HFFc6 (cell line): ENCODE results near the gene LDLRAD3. TPM values are rescaled to one million over a fixed set of nuclear protein-coding genes. Genes with fewer than 3 reads are reported as not detected.

Source experiments
- DNase-seq: peaks from one replicate; pipeline ENCODE4 v3.0.0-alpha.2; 2018
- H3K27ac Mint-ChIP-seq: 2 replicates; pipeline ENCODE4 v1.8.0; 2020; ENCODE audit warnings: mild to moderate bottlenecking, mixed read lengths
- H3K27me3 Mint-ChIP-seq: 2 replicates; pipeline ENCODE4 v1.8.0; 2021; ENCODE audit warnings: mild to moderate bottlenecking, moderate library complexity, mixed read lengths; ENCODE audit not compliant: insufficient read depth
- H3K36me3 Mint-ChIP-seq: 2 replicates; pipeline ENCODE4 v1.8.0; 2021; ENCODE audit warnings: low read depth, mixed read lengths
- H3K4me1 Mint-ChIP-seq: 2 replicates; pipeline ENCODE4 v1.8.0; 2020; ENCODE audit warnings: low read depth, mixed read lengths
- H3K4me3 Mint-ChIP-seq: 2 replicates; pipeline ENCODE4 v1.8.0; 2020; ENCODE audit warnings: mild to moderate bottlenecking, moderate library complexity, mixed read lengths
- H3K9me3 Mint-ChIP-seq: 2 replicates; pipeline ENCODE4 v1.8.0; 2020; ENCODE audit warnings: mild to moderate bottlenecking, mixed read lengths
- total RNA-seq, 6 experiments: library from RNA; stranded (reverse); fragmentation: NEBNext Ultra II Directional; extraction: Animal tissue kit (Norgen Biotek cat#: 25700); gene quantifications; 2 replicates in 1 of 6; 3 replicates in 5 of 6; pipeline ENCODE4 v1.2.3, GENCODE V29; 2021
- TF ChIP-seq, protein P1 (sequence below): fragments of 200-600 bp; sonication (generic); IDR thresholded peaks from 2 replicates; pipeline ENCODE4 v1.5.0; 2021; ENCODE audit warnings: antibody characterized with exemption, mild to moderate bottlenecking

The LDLRAD3 gene
- total RNA-seq, 6 experiments from 2014 or later: 5.2 to 6.5 (median 5.6) TPM

DNA sequence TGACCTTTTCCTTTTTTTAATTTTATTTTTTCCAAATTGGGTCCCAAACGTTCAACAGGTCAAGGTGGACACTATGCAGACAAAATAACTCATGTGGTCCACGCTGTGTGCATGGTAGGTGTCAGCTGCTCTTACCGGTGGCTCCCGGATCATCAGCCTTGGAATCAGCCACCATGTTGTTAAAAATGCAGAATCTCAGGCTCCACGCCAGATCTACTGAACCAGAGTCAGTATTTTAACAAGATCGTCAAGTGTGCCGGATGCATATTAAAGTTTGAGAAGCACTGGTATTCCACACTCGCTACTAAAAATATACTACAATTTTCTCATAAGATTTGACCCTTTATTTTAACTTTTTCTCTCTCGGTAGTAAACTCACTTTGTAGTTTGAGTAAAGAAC is 553 bp upstream of the LDLRAD3 start:
- TF ChIP-seq, protein P1, sequence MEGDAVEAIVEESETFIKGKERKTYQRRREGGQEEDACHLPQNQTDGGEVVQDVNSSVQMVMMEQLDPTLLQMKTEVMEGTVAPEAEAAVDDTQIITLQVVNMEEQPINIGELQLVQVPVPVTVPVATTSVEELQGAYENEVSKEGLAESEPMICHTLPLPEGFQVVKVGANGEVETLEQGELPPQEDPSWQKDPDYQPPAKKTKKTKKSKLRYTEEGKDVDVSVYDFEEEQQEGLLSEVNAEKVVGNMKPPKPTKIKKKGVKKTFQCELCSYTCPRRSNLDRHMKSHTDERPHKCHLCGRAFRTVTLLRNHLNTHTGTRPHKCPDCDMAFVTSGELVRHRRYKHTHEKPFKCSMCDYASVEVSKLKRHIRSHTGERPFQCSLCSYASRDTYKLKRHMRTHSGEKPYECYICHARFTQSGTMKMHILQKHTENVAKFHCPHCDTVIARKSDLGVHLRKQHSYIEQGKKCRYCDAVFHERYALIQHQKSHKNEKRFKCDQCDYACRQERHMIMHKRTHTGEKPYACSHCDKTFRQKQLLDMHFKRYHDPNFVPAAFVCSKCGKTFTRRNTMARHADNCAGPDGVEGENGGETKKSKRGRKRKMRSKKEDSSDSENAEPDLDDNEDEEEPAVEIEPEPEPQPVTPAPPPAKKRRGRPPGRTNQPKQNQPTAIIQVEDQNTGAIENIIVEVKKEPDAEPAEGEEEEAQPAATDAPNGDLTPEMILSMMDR: no peak
- H3K36me3 Mint-ChIP-seq: no peaks in the 10 kb centered on the region
- peak overlapping the region; percentile 83 for H3K27ac Mint-ChIP-seq
- no peak for DNase-seq
- peak overlapping the region; percentile 92 for H3K4me3 Mint-ChIP-seq
- H3K4me1 Mint-ChIP-seq: peaks cover 23% of the 10 kb centered on the region
- H3K9me3 Mint-ChIP-seq: no peaks in the 10 kb centered on the region
- peaks cover 18% of the 10 kb centered on the region for H3K27me3 Mint-ChIP-seq

DNA sequence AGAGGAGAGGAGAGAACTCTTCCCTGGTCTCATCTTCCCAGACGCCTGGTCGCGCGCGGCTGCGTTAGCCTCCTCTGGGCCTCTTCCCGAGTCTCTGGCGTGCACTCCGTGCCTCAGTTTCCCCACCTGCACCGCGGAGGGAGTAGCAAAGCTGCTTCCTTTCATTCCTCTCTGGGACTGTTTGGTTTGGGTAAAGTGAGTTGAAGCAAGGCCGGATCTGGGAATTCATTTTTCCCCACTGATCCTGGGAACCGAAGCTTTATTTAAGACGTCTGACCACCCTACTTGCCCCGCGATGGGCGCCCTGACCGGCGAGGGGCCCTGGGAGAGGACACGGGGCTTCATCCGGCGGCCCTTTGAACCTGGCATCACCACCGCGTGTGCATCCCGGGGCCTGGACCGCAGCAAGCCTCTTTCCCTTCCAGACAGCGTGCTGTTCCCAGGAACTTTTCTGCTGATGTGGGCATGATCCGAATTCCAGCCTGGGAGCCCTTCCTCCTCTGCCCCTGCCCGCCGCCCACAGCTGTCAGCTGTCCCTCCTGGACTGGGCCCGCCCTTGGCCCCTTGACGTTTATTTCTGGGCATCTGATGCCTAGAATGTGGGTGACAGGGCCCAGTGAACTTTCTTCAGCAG is 758 bp downstream of the LDLRAD3 start:
- Mint-ChIP-seq H3K9me3 (no peaks in the 10 kb centered on the region), H3K36me3 (no peaks in the 10 kb centered on the region), H3K27ac (peak overlapping the region; percentile 73), H3K4me1 (peaks cover 23% of the 10 kb centered on the region), H3K4me3 (peak overlapping the region; percentile 92), H3K27me3 (peaks cover 12% of the 10 kb centered on the region)
- TF ChIP-seq, protein P1: no peak
- no peak for DNase-seq

DNA sequence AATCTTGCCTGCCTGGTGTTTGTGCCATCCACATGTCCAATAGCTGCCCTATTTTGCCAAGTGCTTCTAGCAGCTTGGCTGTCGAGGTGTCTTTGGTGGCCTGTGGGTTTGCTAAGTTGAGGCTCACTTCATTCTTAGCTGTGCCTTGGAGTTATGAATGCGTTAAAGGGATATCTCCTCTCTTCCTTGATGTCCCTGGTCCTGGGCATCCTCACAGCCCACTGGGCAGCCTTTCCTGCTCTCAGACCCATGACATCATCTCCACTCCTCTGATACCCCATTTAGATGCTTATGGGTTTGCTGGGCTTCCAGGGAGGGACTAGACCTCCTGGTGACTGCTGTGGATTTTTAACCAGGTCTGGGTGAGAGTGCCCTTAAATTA is 1.3 kb downstream of the LDLRAD3 start:
- peak overlapping the region; percentile 92 for H3K4me3 Mint-ChIP-seq
- H3K27me3 Mint-ChIP-seq: peaks cover 7% of the 10 kb centered on the region
- H3K9me3 Mint-ChIP-seq: no peaks in the 10 kb centered on the region
- peak overlapping the region; percentile 73; the same call in 1 of the 2 replicates for H3K27ac Mint-ChIP-seq
- DNase-seq: no peak
- H3K36me3 Mint-ChIP-seq: no peaks in the 10 kb centered on the region
- TF ChIP-seq, protein P1: no peak
- H3K4me1 Mint-ChIP-seq: peaks cover 23% of the 10 kb centered on the region

DNA sequence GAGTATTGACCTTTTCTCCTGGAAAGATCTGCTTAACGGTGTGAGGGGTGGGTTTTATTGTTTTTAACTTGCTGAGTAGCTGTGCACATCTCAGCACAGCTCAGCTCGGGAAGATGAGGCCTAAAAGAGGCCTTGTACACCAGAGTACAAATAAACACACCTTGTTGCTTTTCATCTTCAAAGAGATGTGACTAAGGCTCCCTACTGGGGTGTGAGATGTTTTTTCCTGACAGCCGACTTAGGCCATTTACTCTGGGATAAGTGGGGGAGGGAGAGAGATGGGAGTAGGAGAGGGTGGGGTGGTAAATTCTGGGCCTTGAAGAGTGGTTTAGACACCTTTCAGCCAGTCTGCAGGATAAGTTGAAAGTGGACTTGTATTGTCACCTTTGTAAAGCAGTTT is 2.9 kb downstream of the LDLRAD3 start:
- Mint-ChIP-seq H3K27me3 (peaks cover 4% of the 10 kb centered on the region), H3K9me3 (no peaks in the 10 kb centered on the region), H3K27ac (no peak overlapping the region), H3K36me3 (no peaks in the 10 kb centered on the region), H3K4me3 (no peak overlapping the region), H3K4me1 (peaks cover 23% of the 10 kb centered on the region)
- DNase-seq: no peak
- TF ChIP-seq, protein P1: no peak

GRCh38 chr11:35947437-35947836 is 3.6 kb downstream of the LDLRAD3 start:
- H3K4me1 Mint-ChIP-seq: peaks cover 23% of the 10 kb centered on the region

More at GRCh38 chr11:35947437-35947836, 3.6 kb downstream of the LDLRAD3 start:
- DNase-seq: no peak
- Mint-ChIP-seq H3K27ac (no peak overlapping the region), H3K36me3 (no peaks in the 10 kb centered on the region), H3K9me3 (no peaks in the 10 kb centered on the region), H3K27me3 (peaks cover 4% of the 10 kb centered on the region), H3K4me3 (no peak overlapping the region)
- TF ChIP-seq, protein P1: no peak
